ENCODE data around the gene MUC3A.

- TF ChIP-seq GABPA (IDR thresholded peaks at IDR 0.05; ENCODE audit: borderline replicate concordance, insufficient read depth, low read length), result no peak
- no peak for TF ChIP-seq RXRA (IDR thresholded peaks at IDR 0.05; ENCODE audit: insufficient read depth, low read depth, low read length)
- TF ChIP-seq EZH2 (IDR thresholded peaks at IDR 0.05; ENCODE audit: low read depth, low read length, severe bottlenecking), result no peak
- no peak for TF ChIP-seq ASH2L (IDR thresholded peaks at IDR 0.05; ENCODE audit: low read length)
- no peak for TF ChIP-seq CTCF (IDR thresholded peaks at IDR 0.05; ENCODE audit: control extremely low read depth in 1 of 3, insufficient read depth in 1 of 3, low read depth in 1 of 3, low read length in 3 of 3)
- no peak for TF ChIP-seq POLR2A (IDR thresholded peaks at IDR 0.05; ENCODE audit: control extremely low read depth in 1 of 2, low read depth in 2 of 2, low read length in 2 of 2)
- TF ChIP-seq RAD21 (IDR thresholded peaks at IDR 0.05 in 1 of 2, conservative IDR thresholded peaks at IDR 0.05 in 1 of 2; ENCODE audit: low read depth in 2 of 2, low read length in 2 of 2), result no peak
- TF ChIP-seq, protein P1, sequence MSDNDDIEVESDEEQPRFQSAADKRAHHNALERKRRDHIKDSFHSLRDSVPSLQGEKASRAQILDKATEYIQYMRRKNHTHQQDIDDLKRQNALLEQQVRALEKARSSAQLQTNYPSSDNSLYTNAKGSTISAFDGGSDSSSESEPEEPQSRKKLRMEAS (IDR thresholded peaks at IDR 0.05), result no peak
Measured at GRCh38 chr7:100968031-100968430, 18.7 kb downstream of the MUC3A start.

Measured in H1 (cell line).